ENCODE data around the gene RBM17.

- TF ChIP-seq POLR2A (IDR thresholded peaks at IDR 0.05; ENCODE audit: low read depth, low read length) (no peak), NFE2L2 (IDR thresholded peaks at IDR 0.05; ENCODE audit: low read depth, low read length) (no peak), CTCF (conservative IDR thresholded peaks at IDR 0.05; ENCODE audit: low read depth, low read length) (no peak), CEBPB (IDR thresholded peaks at IDR 0.05; ENCODE audit: low read depth, low read length) (no peak), MXI1 (IDR thresholded peaks at IDR 0.05; ENCODE audit: borderline replicate concordance, low read depth, low read length) (no peak), USF2 (IDR thresholded peaks at IDR 0.05; ENCODE audit: low read depth, low read length) (no peak), RCOR1 (IDR thresholded peaks at IDR 0.05; ENCODE audit: insufficient replicate concordance, low read length) (no peak), SMC3 (IDR thresholded peaks at IDR 0.05; ENCODE audit: low read depth, low read length) (no peak)
Observed at GRCh38 chr10:6164271-6165095, 75.6 kb downstream of the RBM17 start.

All from IMR-90 (cell line).